HG02763 (cell line): Measurements from ENCODE around the gene MREG.

ENCODE experiments used
- ATAC-seq: cut with Tn5 transposase; IDR thresholded peaks from one replicate; pipeline ENCODE4 v1.9.1; 2021; ENCODE audit warnings: mild to moderate bottlenecking, moderate library complexity; ENCODE audit not compliant: unreplicated experiment

MREG gene

DNA sequence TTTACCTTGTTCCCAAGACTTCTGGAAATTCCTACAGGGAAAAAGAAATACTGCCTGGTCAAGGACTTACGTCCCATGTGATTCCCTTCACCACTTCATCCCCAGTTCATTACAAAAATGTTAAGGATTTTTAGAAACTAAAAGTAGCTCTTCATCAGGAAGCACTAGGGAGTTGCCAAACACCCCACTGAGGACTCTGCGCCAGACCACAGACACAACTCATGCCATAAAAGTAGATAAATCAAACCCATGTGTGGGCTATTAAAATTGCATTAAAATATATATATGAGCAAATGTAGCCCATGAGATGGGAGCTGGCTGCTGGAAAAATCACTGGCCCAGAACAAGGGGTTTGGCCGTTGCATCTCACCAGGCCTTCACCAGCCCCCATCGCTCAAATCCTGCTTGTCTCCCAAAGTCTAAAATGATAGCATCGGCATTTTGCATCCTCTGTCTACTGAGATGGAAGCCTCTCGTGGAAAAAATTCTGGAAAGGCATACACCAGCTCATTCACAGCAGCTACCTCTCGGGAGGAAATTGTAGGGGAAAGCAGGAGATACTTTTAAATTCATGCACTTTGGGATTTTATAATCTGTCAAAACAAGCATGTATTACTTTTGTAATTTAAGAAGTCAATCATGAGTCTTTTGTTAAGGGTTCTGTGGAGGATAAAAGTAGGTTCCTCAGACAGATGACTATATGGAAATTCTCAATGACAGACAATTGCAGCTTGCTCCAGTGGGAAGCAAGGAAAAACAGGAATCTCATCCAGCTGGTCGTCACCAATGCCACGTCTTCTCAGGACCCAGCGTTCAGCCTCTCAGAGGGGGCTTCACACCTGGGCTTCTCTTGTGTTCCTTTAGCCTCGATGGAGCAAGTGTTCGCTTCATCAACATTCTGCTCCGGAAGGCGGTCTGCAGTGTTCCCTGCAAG lies 113.9 kb downstream of the MREG start:
- no peak for ATAC-seq

DNA sequence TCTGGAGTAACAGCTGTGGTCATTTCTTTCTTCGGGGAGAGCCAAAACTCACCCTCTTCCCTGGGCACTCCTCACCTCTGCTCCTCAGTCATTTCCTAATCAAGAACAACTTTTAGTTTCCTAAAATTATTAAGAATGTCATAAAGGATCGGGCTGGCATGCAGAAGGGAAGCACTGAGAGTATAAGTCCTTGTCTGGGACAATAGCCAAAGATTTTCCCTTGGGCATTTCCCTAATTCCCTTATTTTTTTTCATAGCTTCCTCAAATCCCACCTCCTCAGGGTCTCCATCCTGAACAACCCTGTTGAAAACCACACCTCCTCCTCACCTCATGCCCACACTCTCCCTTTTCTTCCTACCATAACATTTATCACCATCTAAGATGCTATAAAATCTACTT lies 115.0 kb downstream of the MREG start:
- no peak for ATAC-seq

DNA sequence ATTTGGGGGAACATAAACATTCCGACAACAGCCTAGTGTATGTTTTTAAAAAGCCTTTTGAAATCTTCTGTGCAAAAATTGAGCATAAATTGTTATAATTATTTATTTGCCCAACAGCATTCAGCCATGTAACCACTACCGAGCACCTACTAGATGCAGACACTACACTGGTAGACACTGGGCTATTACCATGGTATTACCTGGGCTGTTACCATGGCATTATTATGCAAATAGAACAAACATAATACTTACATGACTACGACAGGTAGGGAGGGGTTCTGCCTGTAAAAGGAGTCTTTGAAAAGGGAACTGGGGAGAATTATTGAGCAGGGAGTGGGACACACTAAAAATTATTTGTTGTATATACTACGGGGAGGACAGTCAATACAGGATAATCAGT lies 116.4 kb downstream of the MREG start:
- ATAC-seq: no peak

DNA sequence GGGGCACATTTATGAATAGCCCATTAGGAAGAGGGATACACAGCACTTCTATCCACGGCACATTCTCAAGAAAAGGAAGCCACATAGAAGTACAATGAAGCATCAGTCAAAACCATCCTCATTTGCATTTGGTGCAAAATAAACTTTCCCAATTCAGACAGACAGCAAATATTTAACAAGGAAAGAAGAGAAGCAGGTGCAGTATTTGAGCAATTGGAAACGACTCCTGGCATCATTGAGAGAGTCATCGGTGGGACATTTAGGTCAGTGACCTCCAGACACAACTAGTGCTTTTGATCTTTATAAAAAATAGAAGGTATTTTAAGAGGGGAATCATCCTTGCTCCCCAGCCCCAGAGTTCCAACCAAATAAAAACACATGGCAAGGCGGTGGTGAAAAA lies 118.0 kb downstream of the MREG start:
- no peak for ATAC-seq
